ENCODE results near the gene PPARA. TPM values are rescaled to one million over a fixed set of nuclear protein-coding genes. Genes with fewer than 3 reads are reported as not detected.

Gene PPARA
- total and polyA plus RNA-seq, 2 donors (not counting 1 experiment from before 2014, with no cell fraction given), result 4.1 to 29.8 TPM

DNA sequence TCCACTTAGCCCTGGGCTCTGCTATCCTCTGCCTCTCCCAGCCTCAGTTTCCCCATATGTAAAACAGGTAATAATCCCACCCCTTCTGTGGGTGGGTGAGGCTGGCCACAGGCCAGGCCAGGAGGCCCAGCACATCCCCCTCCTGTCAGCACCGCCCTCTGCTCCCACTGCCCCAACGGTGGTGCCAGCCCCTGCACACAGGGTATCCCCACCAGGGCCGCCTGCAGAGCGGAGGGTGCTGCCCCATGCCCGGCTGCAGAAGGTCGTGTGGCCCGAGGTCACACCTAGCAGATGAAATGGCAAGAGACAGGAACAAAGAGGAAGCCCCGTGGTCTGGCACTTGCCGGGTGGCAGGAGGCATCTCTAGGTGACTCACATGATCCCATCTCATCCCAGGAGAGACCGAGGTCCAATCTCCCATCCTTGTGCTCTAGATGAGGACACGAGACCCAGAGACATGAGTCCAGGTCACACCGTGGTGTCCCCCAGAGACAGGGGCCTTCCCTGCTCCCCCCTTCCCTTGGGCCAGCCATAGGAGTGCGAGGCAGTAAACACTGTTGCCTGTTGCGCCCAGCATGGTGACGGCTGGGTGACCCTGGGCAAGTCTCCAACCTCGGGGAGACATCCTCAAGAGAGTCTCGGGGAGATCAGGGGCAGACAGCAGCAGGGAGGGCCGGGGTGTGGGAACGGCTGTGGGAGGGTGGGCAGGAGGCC is 27.2 kb upstream of the PPARA start:
- no peak overlapping the region for H3K4me3 Mint-ChIP-seq
- intact Hi-C loops (cut with micrococcal nuclease), result loop anchor here (1.0 kb wide), 1 partner anchor 173 kb away; the partner anchor contains the start of gene GTSE1
- no peaks in the 10 kb centered on the region for H3K9me3 ChIP-seq (ENCODE audit: control extremely low read depth in 1 of 3, control insufficient read depth in 2 of 3, insufficient read depth in 1 of 3, low read length in 2 of 3)
- no peaks in the 10 kb centered on the region for H3K9me3 Mint-ChIP-seq (ENCODE audit: insufficient read depth)
- no peak overlapping the region for H3K9ac ChIP-seq (ENCODE audit: low read length)
- DNase-seq (no peak), ATAC-seq (ENCODE audit: low read depth) (no peak)
- H3K79me2 ChIP-seq (ENCODE audit: control insufficient read depth, insufficient read depth, low read length), result no peaks in the 10 kb centered on the region
- H2AFZ ChIP-seq (ENCODE audit: insufficient read depth, low read depth, low read length, poor library complexity, severe bottlenecking), result peak overlapping the region; percentile 44
- no peak overlapping the region for H3K27ac Mint-ChIP-seq
- H3K36me3 ChIP-seq (replicated peaks in 1 of 2; ENCODE audit: control extremely low read depth in 1 of 2, control insufficient read depth in 1 of 2, extremely low read depth in 1 of 2, insufficient read depth in 2 of 2, low read length in 1 of 2), result no peaks in the 10 kb centered on the region
- ChIA-PET CTCF (interaction anchor here (0.6 to 14.1 kb wide), 11 partner anchors 28 to 203 kb away, joined by 3 to 533 read pairs (median 7); partner anchors contain the start of genes GTSE1 and PPARA), POLR2A (no interaction called here)
- no peak overlapping the region for H3K4me2 ChIP-seq (replicated peaks; ENCODE audit: low read depth, low read length, poor library complexity, severe bottlenecking)
- no peaks in the 10 kb centered on the region for H3K27me3 ChIP-seq (replicated peaks in 1 of 4; ENCODE audit: control extremely low read depth in 1 of 4, control insufficient read depth in 3 of 4, insufficient read depth in 4 of 4, low read length in 3 of 4)
- TF ChIP-seq CTCF (IDR thresholded peaks at IDR 0.05) (no peak), EZH2 (IDR thresholded peaks at IDR 0.05; ENCODE audit: borderline replicate concordance, insufficient read depth, low read depth, low read length, poor library complexity, severe bottlenecking) (no peak)
- H3K4me1 ChIP-seq (ENCODE audit: control insufficient read depth in 2 of 2, insufficient read depth in 2 of 2, low read length in 2 of 2), result peaks cover 4 to 10% of the 10 kb centered on the region in 2 donors
- WGBS (ENCODE audit: insufficient coverage), result 64% methylated on average over 19 of the region's 19 CpGs
- H3K27me3 Mint-ChIP-seq, result no peaks in the 10 kb centered on the region
- H4K20me1 ChIP-seq (ENCODE audit: control insufficient read depth, insufficient read depth, low read length, poor library complexity, severe bottlenecking), result no peaks in the 10 kb centered on the region
- H3K4me1 Mint-ChIP-seq, result no peaks in the 10 kb centered on the region
- no peak overlapping the region for H3K27ac ChIP-seq (ENCODE audit: low read length in 2 of 2)
- H3K4me3 ChIP-seq (ENCODE audit: control extremely low read depth in 1 of 5, extremely low read depth in 1 of 5, insufficient read depth in 1 of 5, low read depth in 2 of 5, low read length in 4 of 5), result no peak overlapping the region

DNA sequence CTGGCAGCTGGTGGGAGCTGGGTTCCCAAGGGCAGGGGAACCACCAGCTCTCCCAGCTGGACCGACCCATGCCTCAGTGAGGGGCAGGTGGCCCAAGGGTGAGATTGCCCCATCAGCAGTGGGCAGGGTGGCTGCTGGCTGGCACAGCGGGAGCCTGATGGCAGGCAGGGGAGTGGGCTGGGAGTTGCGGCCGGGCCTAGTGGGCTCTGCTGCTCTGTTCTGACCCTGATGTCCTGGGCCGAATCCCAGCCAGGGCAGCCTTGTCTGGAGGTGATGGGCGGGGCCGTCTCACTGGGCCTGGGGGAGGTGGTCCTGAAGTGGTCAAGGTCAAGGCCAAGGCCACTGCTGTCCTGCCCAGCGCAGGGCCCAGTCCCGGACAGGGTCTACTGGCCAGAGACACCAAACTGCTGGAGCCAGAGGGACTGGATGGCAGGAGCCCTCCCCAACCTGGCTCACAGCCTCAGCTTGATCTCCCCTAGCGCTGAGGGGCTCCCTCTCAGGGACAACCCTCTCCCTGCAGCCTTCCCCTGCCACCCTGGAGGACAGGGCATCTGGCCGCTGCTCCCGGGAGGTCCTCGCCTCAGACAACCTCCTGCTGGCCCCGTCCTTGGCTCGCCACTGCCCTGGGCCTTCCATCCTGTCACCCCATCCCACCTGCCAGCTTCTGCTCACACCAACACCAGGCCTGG is 26.5 kb upstream of the PPARA start:
- intact Hi-C loops (cut with micrococcal nuclease), result no loop called here
- WGBS (ENCODE audit: insufficient coverage), result 93% methylated on average over 15 of the region's 15 CpGs
- ChIA-PET CTCF (interaction anchor here (1.0 to 10.4 kb wide), 3 partner anchors 25 to 188 kb away, joined by 4 to 228 read pairs (median 5); partner anchors contain the start of gene GTSE1), POLR2A (no interaction called here)
- peaks cover 7 to 17% of the 10 kb centered on the region in 2 donors for H3K4me1 ChIP-seq (ENCODE audit: control insufficient read depth in 2 of 2, insufficient read depth in 2 of 2, low read length in 2 of 2)
- no peaks in the 10 kb centered on the region for H3K9me3 ChIP-seq (ENCODE audit: control extremely low read depth in 1 of 3, control insufficient read depth in 2 of 3, insufficient read depth in 1 of 3, low read length in 2 of 3)
- no peak overlapping the region for H3K4me3 ChIP-seq (ENCODE audit: control extremely low read depth in 1 of 5, extremely low read depth in 1 of 5, insufficient read depth in 1 of 5, low read depth in 2 of 5, low read length in 4 of 5)
- no peak overlapping the region for H3K27ac Mint-ChIP-seq
- H3K9me3 Mint-ChIP-seq (ENCODE audit: insufficient read depth), result no peaks in the 10 kb centered on the region
- no peaks in the 10 kb centered on the region for H3K27me3 Mint-ChIP-seq
- no peak overlapping the region for H2AFZ ChIP-seq (ENCODE audit: insufficient read depth, low read depth, low read length, poor library complexity, severe bottlenecking)
- no peak overlapping the region for H3K9ac ChIP-seq (ENCODE audit: low read length)
- no peaks in the 10 kb centered on the region for H3K27me3 ChIP-seq (replicated peaks in 1 of 4; ENCODE audit: control extremely low read depth in 1 of 4, control insufficient read depth in 3 of 4, insufficient read depth in 4 of 4, low read length in 3 of 4)
- H3K79me2 ChIP-seq (ENCODE audit: control insufficient read depth, insufficient read depth, low read length), result no peaks in the 10 kb centered on the region
- H3K4me1 Mint-ChIP-seq, result peaks cover 3% of the 10 kb centered on the region
- no peak for TF ChIP-seq CTCF (IDR thresholded peaks at IDR 0.05)
- no peak for TF ChIP-seq EZH2 (IDR thresholded peaks at IDR 0.05; ENCODE audit: borderline replicate concordance, insufficient read depth, low read depth, low read length, poor library complexity, severe bottlenecking)
- no peak for DNase-seq
- no peak overlapping the region for H3K4me2 ChIP-seq (replicated peaks; ENCODE audit: low read depth, low read length, poor library complexity, severe bottlenecking)
- no peak for ATAC-seq (ENCODE audit: low read depth)
- H3K4me3 Mint-ChIP-seq, result no peak overlapping the region
- no peak overlapping the region for H3K27ac ChIP-seq (ENCODE audit: low read length in 2 of 2)
- H4K20me1 ChIP-seq (ENCODE audit: control insufficient read depth, insufficient read depth, low read length, poor library complexity, severe bottlenecking), result no peaks in the 10 kb centered on the region
- no peaks in the 10 kb centered on the region for H3K36me3 ChIP-seq (replicated peaks in 1 of 2; ENCODE audit: control extremely low read depth in 1 of 2, control insufficient read depth in 1 of 2, extremely low read depth in 1 of 2, insufficient read depth in 2 of 2, low read length in 1 of 2)

Measured in B cell (primary cell).